RKO (cell line): ENCODE results near the gene ITPR2.

Experiments
- DNase-seq: peaks from one replicate; pipeline ENCODE4 v3.0.0-alpha.2; 2016; ENCODE audit warnings: low spot score

Gene ITPR2

GRCh38 chr12:26292596-26292995 is 540.4 kb downstream of the ITPR2 start:
- no peak for DNase-seq

GRCh38 chr12:26290565-26290964 is 542.4 kb downstream of the ITPR2 start:
- DNase-seq = no peak

- no peak for DNase-seq
These were observed 545.2 kb downstream of the ITPR2 start for GRCh38 chr12:26287671-26288381.
